OCI-LY1 (cell line): ENCODE measurements around the gene HDAC9.

Experiments used
- H2AFZ ChIP-seq: fragments of 200-600 bp; sonication (generic), shearing (Covaris generic); 2 replicates; pipeline ENCODE4 v1.6.0; 2014; ENCODE audit warnings: antibody characterized with exemption, mild to moderate bottlenecking, low read length
- H3F3A ChIP-seq: fragments of 200-600 bp; sonication (generic), shearing (Covaris generic); 2 replicates; pipeline ENCODE4 v1.6.0; 2014; ENCODE audit warnings: mild to moderate bottlenecking, antibody characterized with exemption, low read length, moderate library complexity; ENCODE audit not compliant: insufficient read depth
- H3K27ac ChIP-seq: fragments of 200-600 bp; sonication (generic); 2 replicates; pipeline ENCODE4 v1.5.1; 2014; ENCODE audit warnings: low read length, mixed run types, mild to moderate bottlenecking, low read depth; ENCODE audit not compliant: poor library complexity, severe bottlenecking
- H3K27me3 ChIP-seq: fragments of 200-600 bp; sonication (generic); 2 replicates; pipeline ENCODE4 v1.6.0; 2014; ENCODE audit warnings: antibody characterized with exemption, mild to moderate bottlenecking, low read length, moderate library complexity; ENCODE audit not compliant: insufficient read depth
- H3K36me3 ChIP-seq: fragments of 200-600 bp; sonication (generic); 2 replicates; pipeline ENCODE4 v1.6.1; 2014; ENCODE audit warnings: mild to moderate bottlenecking, antibody characterized with exemption, low read length, moderate library complexity, mixed read lengths; ENCODE audit not compliant: insufficient read depth
- H3K4me1 ChIP-seq: fragments of 200-600 bp; sonication (generic); 2 replicates; pipeline ENCODE4 v1.5.1; 2014; ENCODE audit warnings: mild to moderate bottlenecking, low read length, moderate library complexity; ENCODE audit not compliant: insufficient read depth, severe bottlenecking
- H3K4me2 ChIP-seq: fragments of 200-600 bp; sonication (generic), shearing (Covaris generic); 2 replicates; pipeline ENCODE4 v1.6.1; 2014; ENCODE audit warnings: low read length
- H3K4me3 ChIP-seq: fragments of 200-600 bp; sonication (generic); 2 replicates; pipeline ENCODE4 v1.5.1; 2014; ENCODE audit warnings: low read length, low read depth, mild to moderate bottlenecking, mixed read lengths; ENCODE audit not compliant: poor library complexity, severe bottlenecking
- H3K79me2 ChIP-seq: fragments of 200-600 bp; shearing (Covaris generic); 2 replicates; pipeline ENCODE4 v1.6.1; 2016; ENCODE audit warnings: mixed run types, low read length, mixed read lengths; ENCODE audit not compliant: insufficient read depth
- H3K9ac ChIP-seq: fragments of 200-600 bp; sonication (generic), shearing (Covaris generic); 2 replicates; pipeline ENCODE4 v1.6.1; 2014; ENCODE audit warnings: mild to moderate bottlenecking, low read length, mixed read lengths
- H3K9me2 ChIP-seq: fragments of 200-600 bp; sonication (generic), shearing (Covaris generic); 2 replicates; pipeline ENCODE4 v1.6.1; 2014; ENCODE audit warnings: low read depth, mild to moderate bottlenecking, low read length, mixed read lengths
- H3K9me3 ChIP-seq: fragments of 200-600 bp; shearing (Covaris generic); 2 replicates; pipeline ENCODE4 v1.6.1; 2014; ENCODE audit warnings: low read length, mixed read lengths
- H4K20me1 ChIP-seq: fragments of 200-600 bp; sonication (generic), shearing (Covaris generic); 2 replicates; pipeline ENCODE4 v1.6.0; 2016; ENCODE audit warnings: mild to moderate bottlenecking, low read length; ENCODE audit not compliant: insufficient read depth
- CTCF ChIP-seq: fragments of 200-600 bp; sonication (generic), shearing (Covaris generic); IDR thresholded peaks from 2 replicates; pipeline ENCODE4 v1.5.1; 2017; ENCODE audit warnings: mild to moderate bottlenecking, antibody characterized with exemption, low read length, moderate library complexity, mixed read lengths
- EZH2 ChIP-seq: fragments of 200-600 bp; sonication (generic), shearing (Covaris generic); IDR thresholded peaks from 2 replicates; pipeline ENCODE4 v1.8.0; 2017; ENCODE audit warnings: borderline replicate concordance, mixed run types, mild to moderate bottlenecking, antibody characterized with exemption, low read length, moderate library complexity, mixed read lengths

The HDAC9 gene

GRCh38 chr7:18740579-18740988, 245.0 kb downstream of the HDAC9 start:
- no peaks in the 10 kb centered on the region for H4K20me1 ChIP-seq
- H3K27me3 ChIP-seq = no peaks in the 10 kb centered on the region
- no peak for TF ChIP-seq EZH2
- no peak for TF ChIP-seq CTCF
- H3K9me3 ChIP-seq = no peaks in the 10 kb centered on the region
- no peak overlapping the region for H3K4me3 ChIP-seq
- no peaks in the 10 kb centered on the region for H3K79me2 ChIP-seq
- no peaks in the 10 kb centered on the region for H3K4me1 ChIP-seq
- H3F3A ChIP-seq = no peaks in the 10 kb centered on the region
- H3K9ac ChIP-seq = no peak overlapping the region
- no peak overlapping the region for H3K4me2 ChIP-seq
- H3K9me2 ChIP-seq = no peaks in the 10 kb centered on the region
- no peaks in the 10 kb centered on the region for H3K36me3 ChIP-seq
- no peak overlapping the region for H2AFZ ChIP-seq
- H3K27ac ChIP-seq = no peak overlapping the region

GRCh38 chr7:18753972-18754610, 258.5 kb downstream of the HDAC9 start:
- H3K9me3 ChIP-seq = no peaks in the 10 kb centered on the region
- no peaks in the 10 kb centered on the region for H3K36me3 ChIP-seq
- no peak overlapping the region for H3K27ac ChIP-seq
- H3K9ac ChIP-seq = no peak overlapping the region
- no peak overlapping the region for H2AFZ ChIP-seq
- H3K4me1 ChIP-seq = no peaks in the 10 kb centered on the region
- no peaks in the 10 kb centered on the region for H3F3A ChIP-seq
- no peak overlapping the region for H3K4me2 ChIP-seq
- no peaks in the 10 kb centered on the region for H4K20me1 ChIP-seq
- no peaks in the 10 kb centered on the region for H3K79me2 ChIP-seq
- no peaks in the 10 kb centered on the region for H3K27me3 ChIP-seq
- TF ChIP-seq CTCF (no peak), EZH2 (no peak)
- no peaks in the 10 kb centered on the region for H3K9me2 ChIP-seq
- no peak overlapping the region for H3K4me3 ChIP-seq

- no peaks in the 10 kb centered on the region for H3K4me1 ChIP-seq
- no peaks in the 10 kb centered on the region for H3K9me2 ChIP-seq
- no peak overlapping the region for H3K4me3 ChIP-seq
- H3K36me3 ChIP-seq = no peaks in the 10 kb centered on the region
- no peaks in the 10 kb centered on the region for H4K20me1 ChIP-seq
- TF ChIP-seq EZH2 (no peak), CTCF (no peak)
- no peaks in the 10 kb centered on the region for H3K27me3 ChIP-seq
- no peaks in the 10 kb centered on the region for H3K79me2 ChIP-seq
- no peak overlapping the region for H3K27ac ChIP-seq
- H3K9me3 ChIP-seq = no peaks in the 10 kb centered on the region
- H2AFZ ChIP-seq = no peak overlapping the region
- no peak overlapping the region for H3K9ac ChIP-seq
- no peak overlapping the region for H3K4me2 ChIP-seq
- H3F3A ChIP-seq = no peaks in the 10 kb centered on the region
These were observed 259.2 kb downstream of the HDAC9 start for GRCh38 chr7:18754766-18755165.
